A673 (cell line): Measurements from ENCODE around the gene ZNF212. TPM values are rescaled to one million over a fixed set of nuclear protein-coding genes. Genes with fewer than 3 reads are reported as not detected.

ENCODE experiments used
- BruUV-seq: library from RNA; stranded (reverse); fragments of 400-500 nt; replicated peaks from 2 replicates; lab custom pipeline; 2021; lab: Mats Ljungman, UMichigan
- CTCF ChIA-PET: fragments of 300-600 bp; sonication (Branson Sonifier 250); formaldehyde crosslinking; loops from one replicate; lab custom pipeline; 2022; ENCODE audit warnings: antibody characterized with exemption; lab: Charles Lee
- POLR2A ChIA-PET: fragments of 300-600 bp; sonication (Branson Sonifier 250); formaldehyde crosslinking; loops from one replicate; lab custom pipeline; 2022; ENCODE audit warnings: antibody characterized with exemption; ENCODE audit not compliant: low non-redundant PET; lab: Charles Lee
- DNase-seq: peaks from one replicate; pipeline ENCODE4 v3.0.0-alpha.2; 2015; ENCODE audit warnings: low spot score
- H3K27ac ChIP-seq: fragments of 200-600 bp; sonication (generic); 2 replicates; pipeline ENCODE4 v1.5.1; 2016; ENCODE audit warnings: mixed run types, low read depth, mild to moderate bottlenecking, mixed read lengths, antibody characterized with exemption, low read length; ENCODE audit not compliant: poor library complexity, severe bottlenecking
- H3K27me3 ChIP-seq: fragments of 200-600 bp; sonication (generic); replicated peaks from 2 replicates; pipeline ENCODE4 v1.6.1; 2017; ENCODE audit warnings: mixed run types, low read depth, mild to moderate bottlenecking, mixed read lengths, antibody characterized with exemption, low read length; ENCODE audit not compliant: insufficient read depth, poor library complexity
- H3K36me3 ChIP-seq: fragments of 200-600 bp; sonication (generic); 2 replicates; pipeline ENCODE4 v1.6.1; 2016; ENCODE audit warnings: mixed run types, mild to moderate bottlenecking, mixed read lengths, antibody characterized with exemption, low read length; ENCODE audit not compliant: insufficient read depth, poor library complexity, severe bottlenecking
- H3K4me1 ChIP-seq: fragments of 200-600 bp; sonication (generic); 2 replicates; pipeline ENCODE4 v1.6.1; 2017; ENCODE audit warnings: mixed run types, mild to moderate bottlenecking, mixed read lengths, antibody characterized with exemption, low read length; ENCODE audit not compliant: insufficient read depth, poor library complexity, severe bottlenecking
- H3K4me3 ChIP-seq: fragments of 200-600 bp; sonication (generic); 2 replicates; pipeline ENCODE4 v1.5.1; 2016; ENCODE audit warnings: low read depth, mixed run types, mild to moderate bottlenecking, mixed read lengths, low read length; ENCODE audit not compliant: poor library complexity, severe bottlenecking
- H3K9me3 ChIP-seq: fragments of 200-600 bp; sonication (generic); 2 replicates; pipeline ENCODE4 v1.6.1; 2016; ENCODE audit warnings: mixed run types, low read depth, mild to moderate bottlenecking, mixed read lengths, antibody characterized with exemption, low read length; ENCODE audit not compliant: poor library complexity, severe bottlenecking
- EZH2 ChIP-seq: fragments of 200-600 bp; sonication (generic); IDR thresholded peaks from 2 replicates; pipeline ENCODE4 v1.6.1; 2017; ENCODE audit warnings: borderline replicate concordance, low read depth, mild to moderate bottlenecking, mixed read lengths, antibody characterized with exemption, low read length; ENCODE audit not compliant: poor library complexity, severe bottlenecking
- intact Hi-C: fragments of 100-400 bp; cut with micrococcal nuclease; formaldehyde crosslinking; loops from one replicate; pipeline ENCODE4 v1.10.0; 2022; ENCODE audit not compliant: unreplicated experiment
- total RNA-seq: library from RNA; stranded (reverse); gene quantifications from 2 replicates; pipeline ENCODE4 v1.2.3, GENCODE V29; 2021
- TF ChIP-seq, protein P1 (sequence below): fragments of 300-800, 200-600 bp; sonication (generic); conservative IDR thresholded peaks from 2 replicates; pipeline ENCODE4 v1.5.1; 2017; ENCODE audit warnings: low read depth, mild to moderate bottlenecking, antibody characterized with exemption, low read length, moderate library complexity, mixed read lengths

The ZNF212 gene
- total RNA-seq, 1 experiment from 2014 or later, result 12.3 TPM

DNA sequence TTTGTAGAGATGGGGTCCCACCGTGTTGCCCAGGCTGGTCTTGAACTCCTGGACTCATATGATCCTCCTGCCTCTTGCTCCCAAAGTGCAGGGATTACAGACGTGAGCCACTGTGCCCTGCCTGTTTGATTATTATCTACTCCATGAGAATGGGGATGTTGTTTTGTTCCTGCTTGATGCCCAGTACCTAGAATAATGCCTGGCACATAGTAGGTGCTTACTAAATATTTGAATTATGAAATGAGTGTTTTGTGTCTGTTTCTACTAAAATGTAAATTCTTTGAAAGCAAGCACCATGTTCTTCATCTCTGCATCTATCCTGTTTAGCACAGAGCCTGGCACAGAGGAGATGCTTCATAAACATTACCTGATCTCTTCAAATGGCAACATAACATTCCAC, 63.4 kb downstream of the ZNF212 start:
- TF ChIP-seq, protein P1, sequence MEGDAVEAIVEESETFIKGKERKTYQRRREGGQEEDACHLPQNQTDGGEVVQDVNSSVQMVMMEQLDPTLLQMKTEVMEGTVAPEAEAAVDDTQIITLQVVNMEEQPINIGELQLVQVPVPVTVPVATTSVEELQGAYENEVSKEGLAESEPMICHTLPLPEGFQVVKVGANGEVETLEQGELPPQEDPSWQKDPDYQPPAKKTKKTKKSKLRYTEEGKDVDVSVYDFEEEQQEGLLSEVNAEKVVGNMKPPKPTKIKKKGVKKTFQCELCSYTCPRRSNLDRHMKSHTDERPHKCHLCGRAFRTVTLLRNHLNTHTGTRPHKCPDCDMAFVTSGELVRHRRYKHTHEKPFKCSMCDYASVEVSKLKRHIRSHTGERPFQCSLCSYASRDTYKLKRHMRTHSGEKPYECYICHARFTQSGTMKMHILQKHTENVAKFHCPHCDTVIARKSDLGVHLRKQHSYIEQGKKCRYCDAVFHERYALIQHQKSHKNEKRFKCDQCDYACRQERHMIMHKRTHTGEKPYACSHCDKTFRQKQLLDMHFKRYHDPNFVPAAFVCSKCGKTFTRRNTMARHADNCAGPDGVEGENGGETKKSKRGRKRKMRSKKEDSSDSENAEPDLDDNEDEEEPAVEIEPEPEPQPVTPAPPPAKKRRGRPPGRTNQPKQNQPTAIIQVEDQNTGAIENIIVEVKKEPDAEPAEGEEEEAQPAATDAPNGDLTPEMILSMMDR, result no peak
- TF ChIP-seq EZH2, result no peak
- no peaks in the 10 kb centered on the region for H3K36me3 ChIP-seq
- ChIA-PET CTCF (no interaction called here), POLR2A (no interaction called here)
- intact Hi-C loops, result no loop called here
- no peak for DNase-seq
- no peaks in the 10 kb centered on the region for H3K4me1 ChIP-seq
- no peaks in the 10 kb centered on the region for H3K27me3 ChIP-seq
- H3K4me3 ChIP-seq, result no peak overlapping the region
- no peak overlapping the region for H3K27ac ChIP-seq
- no peaks in the 10 kb centered on the region for H3K9me3 ChIP-seq
- no TSS peak for BruUV-seq

DNA sequence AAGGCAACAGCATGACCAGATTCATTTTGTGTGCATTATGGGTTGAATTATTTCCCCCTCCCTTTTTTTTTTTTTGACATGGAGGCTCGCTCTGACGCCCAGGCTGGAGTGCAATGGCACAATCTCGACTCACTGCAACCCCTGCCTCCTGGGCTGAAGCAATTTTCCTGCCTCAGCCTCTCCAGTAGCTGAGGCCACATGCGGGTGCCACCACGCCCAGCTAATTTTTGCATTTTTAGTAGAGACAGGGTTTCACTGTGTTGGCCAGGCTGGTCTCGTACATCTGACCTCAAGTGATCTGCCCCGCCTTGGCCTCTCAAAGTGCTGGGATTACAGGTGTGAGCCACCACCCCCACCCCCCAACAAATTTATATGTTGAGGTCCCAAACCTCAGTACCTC, 64.6 kb downstream of the ZNF212 start:
- no peaks in the 10 kb centered on the region for H3K36me3 ChIP-seq
- BruUV-seq, result no TSS peak
- ChIA-PET POLR2A (no interaction called here), CTCF (no interaction called here)
- TF ChIP-seq, protein P1, result no peak
- no peak for TF ChIP-seq EZH2
- no peak overlapping the region for H3K27ac ChIP-seq
- intact Hi-C loops, result no loop called here
- H3K4me3 ChIP-seq, result no peak overlapping the region
- no peaks in the 10 kb centered on the region for H3K27me3 ChIP-seq
- no peaks in the 10 kb centered on the region for H3K9me3 ChIP-seq
- DNase-seq, result no peak
- H3K4me1 ChIP-seq, result no peaks in the 10 kb centered on the region

Other genes with a start within 250 kb of the ZNF212 start
- 235 and 254 TPM in 2 replicates for gene PDIA4, start 211.1 kb upstream of the ZNF212 start, total RNA-seq
- gene ZNF786, start 148.9 kb upstream of the ZNF212 start, total RNA-seq, result 9.8 and 9.9 TPM in 2 replicates
- gene ZNF425, start 113.3 kb upstream of the ZNF212 start, total RNA-seq, result 1.1 and 1.2 TPM in 2 replicates
- gene ZNF398, start 92.2 kb upstream of the ZNF212 start, total RNA-seq, result 22.3 and 23.3 TPM in 2 replicates
- gene ZNF282, start 44.1 kb upstream of the ZNF212 start, total RNA-seq, result 34.5 and 38.2 TPM in 2 replicates
- 10.8 and 11.3 TPM in 2 replicates for gene ZNF783, start 22.5 kb downstream of the ZNF212 start, total RNA-seq
- gene ZNF777, start 221.4 kb downstream of the ZNF212 start, total RNA-seq, result 19.3 and 19.6 TPM in 2 replicates